Vagina (tissue), 2 donors: ENCODE measurements around the gene PERM1.

Experiments
- POLR2A ChIP-seq, 2 donors: fragments of 450-650 bp; IDR thresholded peaks; one replicate each; pipeline ENCODE4 v1.6.1; 2017; ENCODE audit warnings: antibody characterized with exemption in 2 of 2, mild to moderate bottlenecking in 2 of 2, moderate library complexity in 2 of 2
- POLR2AphosphoS5 ChIP-seq, 2 donors: sonication (generic); formaldehyde crosslinking; IDR thresholded peaks; one replicate each; pipeline ENCODE4 v1.9.0; 2017; ENCODE audit warnings: antibody characterized with exemption in 2 of 2, mild to moderate bottlenecking in 2 of 2, low read depth in 1 of 2; ENCODE audit not compliant: insufficient read depth in 1 of 2
- TF ChIP-seq, protein P1 (sequence below), 3 experiments: fragments of 450-650 bp in 2 of 3; fragments of 200-600 bp in 1 of 3; sonication (generic) in 1 of 3; IDR thresholded peaks; one replicate each; pipeline ENCODE4 v1.5.1; 2017 to 2019; ENCODE audit warnings: antibody characterized with exemption in 3 of 3, mild to moderate bottlenecking in 2 of 3, moderate library complexity in 2 of 3

DNA sequence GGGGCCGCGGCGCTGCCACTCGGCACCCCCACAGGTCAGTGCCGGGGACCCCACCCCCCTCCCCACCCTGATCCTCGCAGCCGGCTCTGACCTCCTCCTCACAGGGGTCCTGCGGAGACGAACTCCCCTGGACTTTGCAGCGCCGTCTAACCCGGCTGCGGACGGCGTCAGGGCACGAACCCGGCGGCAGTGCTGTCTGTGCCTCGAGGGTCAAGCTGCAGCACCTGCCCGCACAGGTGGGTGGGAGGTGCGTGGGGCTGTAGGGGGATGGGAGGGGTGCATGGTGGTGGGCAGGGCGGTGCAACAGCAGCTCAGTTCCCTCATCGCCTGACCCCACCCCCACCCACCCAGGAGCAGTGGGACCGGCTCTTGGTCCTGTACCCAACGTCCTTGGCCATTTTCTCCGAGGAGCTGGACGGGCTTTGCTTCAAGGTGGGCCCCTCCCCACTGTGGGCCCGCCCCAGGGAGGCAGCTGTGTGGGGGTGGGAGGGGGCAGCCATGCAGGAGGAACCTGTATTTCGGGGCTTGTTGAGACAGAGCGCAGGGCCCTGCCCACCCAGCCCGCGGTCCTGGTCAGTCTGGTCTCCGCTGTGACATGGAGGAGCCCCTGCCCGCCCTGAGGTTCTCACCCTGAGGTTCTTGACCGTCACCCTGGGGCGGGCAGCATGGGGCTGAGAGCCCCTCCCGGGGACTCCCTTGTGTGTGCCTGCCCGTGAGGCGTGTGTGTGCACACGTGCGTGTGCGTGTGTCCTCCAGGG, 10.7 kb downstream of the PERM1 start:
- TF ChIP-seq POLR2A (IDR thresholded peaks at IDR 0.05), result no peak
- TF ChIP-seq, protein P1, sequence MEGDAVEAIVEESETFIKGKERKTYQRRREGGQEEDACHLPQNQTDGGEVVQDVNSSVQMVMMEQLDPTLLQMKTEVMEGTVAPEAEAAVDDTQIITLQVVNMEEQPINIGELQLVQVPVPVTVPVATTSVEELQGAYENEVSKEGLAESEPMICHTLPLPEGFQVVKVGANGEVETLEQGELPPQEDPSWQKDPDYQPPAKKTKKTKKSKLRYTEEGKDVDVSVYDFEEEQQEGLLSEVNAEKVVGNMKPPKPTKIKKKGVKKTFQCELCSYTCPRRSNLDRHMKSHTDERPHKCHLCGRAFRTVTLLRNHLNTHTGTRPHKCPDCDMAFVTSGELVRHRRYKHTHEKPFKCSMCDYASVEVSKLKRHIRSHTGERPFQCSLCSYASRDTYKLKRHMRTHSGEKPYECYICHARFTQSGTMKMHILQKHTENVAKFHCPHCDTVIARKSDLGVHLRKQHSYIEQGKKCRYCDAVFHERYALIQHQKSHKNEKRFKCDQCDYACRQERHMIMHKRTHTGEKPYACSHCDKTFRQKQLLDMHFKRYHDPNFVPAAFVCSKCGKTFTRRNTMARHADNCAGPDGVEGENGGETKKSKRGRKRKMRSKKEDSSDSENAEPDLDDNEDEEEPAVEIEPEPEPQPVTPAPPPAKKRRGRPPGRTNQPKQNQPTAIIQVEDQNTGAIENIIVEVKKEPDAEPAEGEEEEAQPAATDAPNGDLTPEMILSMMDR (IDR thresholded peaks at IDR 0.05), result no peak
- no peak for TF ChIP-seq POLR2AphosphoS5 (IDR thresholded peaks at IDR 0.05; ENCODE audit: insufficient read depth in 1 of 2, low read depth in 1 of 2)
